Measurements from ENCODE around the gene ARMC3. TPM values are rescaled to one million over a fixed set of nuclear protein-coding genes. Genes with fewer than 3 reads are reported as not detected.

Gene ARMC3
- polyA plus RNA-seq, 2 of the 4 experiments (the other 2 are of a cell fraction), result 0.09 to 0.59 TPM

GRCh38 chr10:23058366-23058765, 130.5 kb downstream of the ARMC3 start (continued):
- TF ChIP-seq, protein P1, sequence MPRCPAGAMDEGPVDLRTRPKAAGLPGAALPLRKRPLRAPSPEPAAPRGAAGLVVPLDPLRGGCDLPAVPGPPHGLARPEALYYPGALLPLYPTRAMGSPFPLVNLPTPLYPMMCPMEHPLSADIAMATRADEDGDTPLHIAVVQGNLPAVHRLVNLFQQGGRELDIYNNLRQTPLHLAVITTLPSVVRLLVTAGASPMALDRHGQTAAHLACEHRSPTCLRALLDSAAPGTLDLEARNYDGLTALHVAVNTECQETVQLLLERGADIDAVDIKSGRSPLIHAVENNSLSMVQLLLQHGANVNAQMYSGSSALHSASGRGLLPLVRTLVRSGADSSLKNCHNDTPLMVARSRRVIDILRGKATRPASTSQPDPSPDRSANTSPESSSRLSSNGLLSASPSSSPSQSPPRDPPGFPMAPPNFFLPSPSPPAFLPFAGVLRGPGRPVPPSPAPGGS (IDR thresholded peaks at IDR 0.05), result no peak
- no peak for TF ChIP-seq EP300 (IDR thresholded peaks at IDR 0.05)
- no peak for TF ChIP-seq ZSCAN20 (CRISPR knock-in tag; IDR thresholded peaks at IDR 0.05)

- FAIRE-seq, result no peak
- Histone ChIP-seq H3K4me3 (no peak overlapping the region), H3K27ac (no peak overlapping the region), H3K4me2 (no peak overlapping the region), H3K4me1 (peaks cover 8% of the 10 kb centered on the region), H3K9me3 (no peaks in the 10 kb centered on the region)
- CTCF ChIA-PET, result interaction anchor here (0.6 kb wide), 1 partner anchor 337 kb away, joined by 3 read pairs; no protein-coding TSS in a partner anchor
- TF ChIP-seq CHD2 (IDR thresholded peaks at IDR 0.05; ENCODE audit: low read length, partially characterized antibody), result no peak
- TF ChIP-seq HES2 (IDR thresholded peaks at IDR 0.05), result no peak
- no peak for TF ChIP-seq NPAS2 (CRISPR knock-in tag; IDR thresholded peaks at IDR 0.05; ENCODE audit: borderline replicate concordance)
- no peak for TF ChIP-seq EHF (CRISPR knock-in tag; IDR thresholded peaks at IDR 0.05)
- no peak for TF ChIP-seq TFCP2L1 (CRISPR knock-in tag; IDR thresholded peaks at IDR 0.05)
- no peak for TF ChIP-seq SREBF2 (IDR thresholded peaks at IDR 0.05)
- TF ChIP-seq MAX (IDR thresholded peaks at IDR 0.05), result no peak
- TF ChIP-seq, protein P2, sequence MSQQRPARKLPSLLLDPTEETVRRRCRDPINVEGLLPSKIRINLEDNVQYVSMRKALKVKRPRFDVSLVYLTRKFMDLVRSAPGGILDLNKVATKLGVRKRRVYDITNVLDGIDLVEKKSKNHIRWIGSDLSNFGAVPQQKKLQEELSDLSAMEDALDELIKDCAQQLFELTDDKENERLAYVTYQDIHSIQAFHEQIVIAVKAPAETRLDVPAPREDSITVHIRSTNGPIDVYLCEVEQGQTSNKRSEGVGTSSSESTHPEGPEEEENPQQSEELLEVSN (IDR thresholded peaks at IDR 0.05; ENCODE audit: borderline replicate concordance, low read depth), result no peak
- no peak for TF ChIP-seq HDAC2 (IDR thresholded peaks at IDR 0.05)
- no peak for TF ChIP-seq ZSCAN20 (CRISPR knock-in tag; IDR thresholded peaks at IDR 0.05)
- TF ChIP-seq CBX2 (IDR thresholded peaks at IDR 0.05; ENCODE audit: borderline replicate concordance, low read depth), result no peak
- DNase-seq (ENCODE audit: low read depth in 1 of 2, low spot score in 1 of 2), result no peak
- WGBS (ENCODE audit: missing lambda C conversion rate), result 0% methylated on average over 2 of the region's 2 CpGs
- no peak for ATAC-seq
- POLR2A ChIA-PET, result no interaction called here
Measured at GRCh38 chr10:23060918-23061317, 133.1 kb downstream of the ARMC3 start.

DNA sequence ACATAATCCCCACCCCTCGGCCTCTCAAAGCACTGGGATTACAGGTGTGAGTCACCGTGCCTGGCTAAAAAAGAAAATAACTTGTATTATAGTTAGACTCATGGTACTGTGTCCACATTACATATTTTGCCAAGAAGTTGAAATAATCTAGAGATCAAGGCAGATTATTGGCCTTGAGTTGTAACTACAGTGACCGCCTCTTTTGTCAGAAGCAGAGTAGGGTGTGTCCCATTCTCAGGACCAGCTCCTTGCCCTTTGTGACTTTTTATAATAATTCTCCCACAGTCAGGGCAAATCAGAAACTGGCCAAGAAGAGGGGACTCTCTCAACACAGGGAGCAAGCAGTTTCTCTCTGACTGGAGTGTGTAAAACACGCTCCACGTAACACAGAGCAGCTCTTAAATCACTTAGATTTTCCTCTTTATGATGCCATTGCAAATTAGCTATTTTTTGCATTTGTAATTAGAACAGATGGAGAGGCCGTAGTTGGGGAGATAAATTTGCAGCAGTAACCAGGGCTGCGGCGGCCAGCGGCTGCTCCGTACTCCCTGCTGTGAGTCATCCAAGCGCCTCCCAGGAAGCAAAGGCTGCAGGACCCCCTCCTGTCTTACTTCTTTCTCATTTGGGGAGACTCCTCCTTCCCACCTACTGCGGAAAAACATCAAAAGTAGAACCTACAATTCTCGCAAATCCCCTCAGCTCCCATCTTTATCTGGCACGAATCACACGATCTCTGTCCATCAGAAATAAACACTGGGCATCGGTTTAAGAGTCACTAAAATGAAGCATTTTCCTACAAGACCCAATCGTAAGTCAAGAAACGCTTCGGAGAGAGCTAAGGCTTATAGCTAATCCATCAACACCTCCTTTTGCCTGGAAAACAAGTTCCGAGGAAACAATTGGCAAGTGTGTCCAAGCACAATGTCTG, 135.5 kb downstream of the ARMC3 start:
- ATAC-seq (no peak), DNase-seq (ENCODE audit: low read depth in 1 of 2, low spot score in 1 of 2) (no peak), FAIRE-seq (no peak)
- Histone ChIP-seq H3K9me3 (no peaks in the 10 kb centered on the region), H3K4me2 (no peak overlapping the region), H3K4me3 (no peak overlapping the region), H3K4me1 (peaks cover 10% of the 10 kb centered on the region), H3K27ac (no peak overlapping the region)
- no peak for TF ChIP-seq SREBF2 (IDR thresholded peaks at IDR 0.05)
- TF ChIP-seq NPAS2 (CRISPR knock-in tag; IDR thresholded peaks at IDR 0.05; ENCODE audit: borderline replicate concordance), result no peak
- TF ChIP-seq CBX2 (IDR thresholded peaks at IDR 0.05; ENCODE audit: borderline replicate concordance, low read depth), result no peak
- no peak for TF ChIP-seq RCOR1 (IDR thresholded peaks at IDR 0.05; ENCODE audit: low read depth, low read length)
- TF ChIP-seq ZC3H11A (IDR thresholded peaks at IDR 0.05), result no peak
- no peak for TF ChIP-seq CHD4 (IDR thresholded peaks at IDR 0.05; ENCODE audit: borderline replicate concordance)
- TF ChIP-seq MAZ (IDR thresholded peaks at IDR 0.05; ENCODE audit: borderline replicate concordance, low read depth, low read length), result no peak
- TF ChIP-seq HEYL (CRISPR knock-in tag; IDR thresholded peaks at IDR 0.05), result no peak
- no peak for TF ChIP-seq TFCP2L1 (CRISPR knock-in tag; IDR thresholded peaks at IDR 0.05)
- no peak for TF ChIP-seq NFE2L2 (conservative IDR thresholded peaks at IDR 0.05; ENCODE audit: low read length)
- TF ChIP-seq TP53 (CRISPR knock-in tag; IDR thresholded peaks at IDR 0.05), result no peak
- no peak for TF ChIP-seq EHF (CRISPR knock-in tag; IDR thresholded peaks at IDR 0.05)
- no peak for TF ChIP-seq RFX5 (IDR thresholded peaks at IDR 0.05)
- TF ChIP-seq MAFK (IDR thresholded peaks at IDR 0.05; ENCODE audit: partially characterized antibody), result no peak
- CTCF ChIA-PET, result interaction anchor here (0.8 to 1.1 kb wide), 2 partner anchors 9 to 12 kb away, joined by 3 read pairs; no protein-coding TSS in a partner anchor
- 79% methylated on average over 20 of the region's 20 CpGs for WGBS (ENCODE audit: missing lambda C conversion rate)
- POLR2A ChIA-PET, result no interaction called here
